ENCODE measurements around the gene STX19. TPM values are rescaled to one million over a fixed set of nuclear protein-coding genes. Genes with fewer than 3 reads are reported as not detected.
A peak's percentile ranks its signal among the peaks of the same experiment; 100 is the strongest.
"Not testable (repeated sequence)": the region's sequence is repeated elsewhere in the genome, so short reads cannot be mapped to it uniquely, and the experiment has no call there.

STX19 gene, protein sequence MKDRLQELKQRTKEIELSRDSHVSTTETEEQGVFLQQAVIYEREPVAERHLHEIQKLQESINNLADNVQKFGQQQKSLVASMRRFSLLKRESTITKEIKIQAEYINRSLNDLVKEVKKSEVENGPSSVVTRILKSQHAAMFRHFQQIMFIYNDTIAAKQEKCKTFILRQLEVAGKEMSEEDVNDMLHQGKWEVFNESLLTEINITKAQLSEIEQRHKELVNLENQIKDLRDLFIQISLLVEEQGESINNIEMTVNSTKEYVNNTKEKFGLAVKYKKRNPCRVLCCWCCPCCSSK
- 1 to 10 TPM in 2 of 10 donors, under 1 TPM in 4, not detected in 4; 0.14 to 2.0 (median 0.31) TPM for polyA plus RNA-seq (ENCODE audit: insufficient read length in 10 of 10)
- long read RNA-seq, donor 1: 0 reads
- long read RNA-seq, donor 2: 0 reads
- long read RNA-seq, donor 3: 0 reads
- long read RNA-seq, donor 4: 0 reads
- long read RNA-seq, donor 5: 0 reads
- long read RNA-seq, donor 6: 0 reads
- long read RNA-seq, donor 7: 0 reads
- long read RNA-seq, donor 8: 0 reads
- long read RNA-seq, donor 9: 0 reads

DNA sequence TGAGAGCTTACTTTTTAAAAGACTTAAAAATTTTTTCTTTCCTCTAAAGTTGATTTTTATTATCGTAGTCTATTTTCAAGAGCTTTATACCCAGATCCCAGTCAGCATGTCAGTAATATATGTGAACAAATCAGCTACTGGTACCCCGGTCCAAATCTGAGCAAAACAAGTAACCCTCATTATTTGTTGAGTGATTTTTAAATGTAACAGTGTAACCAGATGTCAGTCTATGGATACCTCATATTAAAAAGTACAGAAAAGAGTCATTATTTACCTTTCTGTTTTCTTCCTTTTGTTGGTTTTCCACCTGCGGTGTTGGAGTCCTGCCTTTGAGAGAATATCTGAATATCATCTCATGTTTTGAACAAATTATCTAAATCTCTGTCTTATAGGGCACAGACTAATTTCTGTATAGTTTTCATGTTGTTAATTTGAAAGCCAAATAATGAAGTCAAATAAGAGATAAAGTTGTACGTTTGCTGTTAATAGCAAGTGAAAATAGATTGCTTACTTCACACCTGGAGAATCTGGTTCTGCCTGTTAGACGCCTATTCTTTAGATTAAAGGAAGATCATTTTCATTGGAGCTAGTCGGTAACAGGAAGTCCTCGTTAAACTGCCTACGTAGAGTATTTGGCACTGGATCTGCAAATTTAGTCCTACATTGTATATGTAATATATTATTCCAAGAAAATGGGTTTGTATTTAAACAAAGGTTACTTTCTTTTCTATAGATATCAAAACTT is at the start of gene STX19:
STX19 (minus strand) TSS at position 505 of the 745 bp plus-strand sequence. CDS start 13,328 bp downstream, outside the sequence.
- DNase-seq: no peak

DNA sequence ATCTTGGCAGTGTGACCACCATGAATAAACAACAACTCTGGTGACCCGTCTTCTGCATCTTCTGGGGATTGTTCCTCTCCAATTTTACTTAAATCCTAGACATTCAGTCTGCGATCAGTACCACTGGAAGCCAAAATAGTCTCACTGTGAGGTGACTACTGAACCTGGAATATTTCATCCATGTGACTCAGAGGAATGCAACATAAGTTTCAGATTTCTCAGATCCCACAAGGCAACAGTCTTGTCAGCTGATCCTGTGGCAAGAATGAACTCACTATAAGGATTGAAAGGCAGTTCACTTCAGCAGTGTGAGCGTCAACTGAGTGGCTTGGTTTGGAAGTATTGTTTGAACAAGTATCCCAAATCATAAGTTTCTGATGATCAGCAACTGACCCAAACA is 47.7 kb upstream of the STX19 start:
- no peak for DNase-seq

DNA sequence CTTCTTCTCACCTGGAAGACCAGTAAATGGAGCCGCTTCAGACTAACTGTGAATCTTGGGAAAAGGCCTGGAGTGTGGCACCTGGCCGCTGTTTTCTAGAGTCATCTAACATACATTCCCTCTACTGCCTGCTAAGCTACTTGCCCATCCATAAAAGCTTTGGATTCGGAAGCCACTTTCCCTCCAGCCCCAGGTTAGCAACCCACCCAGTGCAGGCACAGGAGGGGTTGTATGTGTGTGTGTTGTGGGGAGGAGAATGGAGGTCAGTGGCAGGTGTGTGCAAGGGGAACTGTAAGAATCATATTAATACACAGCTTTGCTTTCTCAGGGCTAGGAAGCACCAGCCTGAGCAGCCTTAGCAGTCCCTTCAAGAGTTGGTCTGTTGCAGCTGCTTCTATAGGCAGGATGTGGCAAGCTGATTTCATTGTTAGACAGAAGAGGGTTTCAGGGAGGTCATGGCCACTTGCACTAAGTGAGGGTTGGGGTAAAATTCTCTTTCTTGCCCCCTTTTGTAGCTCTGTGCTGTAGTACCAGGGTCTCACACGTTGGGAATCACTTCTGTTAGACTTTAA is 43.4 kb upstream of the STX19 start:
- no peak for DNase-seq

DNA sequence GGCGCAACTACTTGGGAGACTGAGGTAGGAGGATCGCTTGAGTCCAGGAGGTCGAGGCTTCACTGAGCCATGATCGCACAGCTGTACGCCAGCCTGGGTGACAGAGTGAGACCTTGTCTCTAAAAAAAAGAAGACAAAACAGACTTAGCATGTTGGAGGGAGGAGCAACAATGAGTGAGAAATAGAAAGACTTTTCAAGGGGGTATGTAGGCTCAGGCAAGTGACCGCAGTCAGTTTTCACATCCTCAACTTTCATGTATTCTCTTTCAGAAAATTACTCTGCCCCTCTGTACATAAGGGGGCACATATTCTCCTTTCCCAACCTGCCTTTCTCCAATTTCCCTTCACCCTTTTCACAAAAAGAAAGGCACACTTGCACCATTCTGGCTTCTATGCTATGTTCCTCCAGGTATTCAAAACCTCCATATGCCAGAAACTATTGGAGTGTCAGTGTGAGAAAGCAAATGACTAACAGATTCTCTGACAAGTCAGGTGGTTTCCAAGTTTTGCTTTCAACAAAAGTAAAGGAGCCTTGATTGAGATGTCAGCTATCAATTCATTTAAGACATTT is 42.0 kb upstream of the STX19 start:
- no peak for DNase-seq

DNA sequence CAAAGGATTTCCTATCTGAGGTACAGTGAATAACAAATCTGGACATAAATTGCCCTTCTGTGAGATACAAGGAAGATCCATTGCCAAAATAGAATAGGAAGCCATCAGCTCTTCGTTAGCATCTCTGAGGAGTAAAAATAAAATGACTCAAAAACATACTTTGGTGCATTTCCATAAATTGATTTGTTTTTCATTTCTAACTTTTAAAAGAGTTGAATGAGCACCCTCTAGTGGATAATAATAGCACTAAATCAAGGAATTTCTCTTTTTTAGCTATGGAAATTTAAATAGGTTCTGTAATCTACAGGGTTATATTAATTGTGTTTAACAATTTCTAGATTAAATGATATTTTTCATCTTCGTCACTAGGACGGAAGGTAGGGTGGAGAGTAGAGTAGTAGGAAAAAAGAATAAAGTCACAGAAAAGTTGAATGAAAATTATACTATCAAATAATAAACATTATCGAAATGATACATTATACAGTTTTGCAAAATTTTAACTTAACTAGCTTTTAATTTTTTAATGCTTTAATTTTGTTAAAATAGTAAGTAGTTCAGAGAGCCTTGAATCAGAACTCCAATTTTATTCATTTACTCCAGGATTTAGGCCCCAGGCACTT is 40.9 kb upstream of the STX19 start:
- DNase-seq: peak; percentile 19 to 52 (median 26)

DNA sequence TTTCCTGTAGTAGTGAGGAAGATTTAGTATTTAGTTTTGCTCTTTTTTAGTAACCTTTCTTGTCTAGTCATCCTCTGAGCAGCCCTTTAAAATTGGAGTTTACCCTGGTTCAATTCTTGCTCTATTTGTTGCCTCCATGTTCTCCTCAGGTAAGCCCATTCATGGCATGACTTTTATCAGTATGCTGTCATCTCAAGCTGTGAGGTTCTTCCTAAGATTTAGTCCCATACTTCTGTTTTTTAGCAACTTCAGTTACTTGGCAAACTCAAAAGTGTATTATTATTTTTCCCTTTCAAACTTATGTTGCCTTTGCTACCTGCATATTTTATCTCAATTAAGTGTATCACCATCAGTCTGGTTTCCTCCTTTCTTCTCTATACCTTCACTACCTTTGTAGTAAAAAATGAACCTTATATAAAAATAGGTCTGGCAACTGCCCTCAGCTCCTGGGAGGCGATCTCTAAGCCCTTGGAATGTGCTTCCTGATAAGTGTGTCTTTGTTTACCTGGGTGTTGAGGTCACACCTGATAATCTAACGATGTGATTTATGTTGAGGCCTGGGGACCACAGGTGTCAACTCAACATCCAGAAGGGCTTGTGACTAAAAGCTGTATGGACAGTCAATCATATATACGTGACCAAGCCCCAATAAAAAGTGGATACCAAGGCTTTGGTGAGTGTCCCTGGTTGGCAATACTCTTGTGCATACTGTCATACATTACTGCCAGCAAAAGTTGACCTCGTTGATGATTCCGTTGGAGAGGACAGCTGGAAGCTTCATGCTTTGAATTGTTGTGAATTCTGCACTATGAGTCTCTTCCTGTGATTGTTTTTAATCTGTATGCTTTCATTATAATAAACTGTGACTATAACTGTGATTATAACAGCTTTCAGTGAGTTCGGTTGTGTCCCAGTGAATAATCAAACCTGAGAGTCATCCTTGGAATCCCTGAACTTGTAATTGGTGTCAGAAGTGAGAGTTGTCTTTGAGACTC is 38.4 kb upstream of the STX19 start:
- no peak for DNase-seq

DNA sequence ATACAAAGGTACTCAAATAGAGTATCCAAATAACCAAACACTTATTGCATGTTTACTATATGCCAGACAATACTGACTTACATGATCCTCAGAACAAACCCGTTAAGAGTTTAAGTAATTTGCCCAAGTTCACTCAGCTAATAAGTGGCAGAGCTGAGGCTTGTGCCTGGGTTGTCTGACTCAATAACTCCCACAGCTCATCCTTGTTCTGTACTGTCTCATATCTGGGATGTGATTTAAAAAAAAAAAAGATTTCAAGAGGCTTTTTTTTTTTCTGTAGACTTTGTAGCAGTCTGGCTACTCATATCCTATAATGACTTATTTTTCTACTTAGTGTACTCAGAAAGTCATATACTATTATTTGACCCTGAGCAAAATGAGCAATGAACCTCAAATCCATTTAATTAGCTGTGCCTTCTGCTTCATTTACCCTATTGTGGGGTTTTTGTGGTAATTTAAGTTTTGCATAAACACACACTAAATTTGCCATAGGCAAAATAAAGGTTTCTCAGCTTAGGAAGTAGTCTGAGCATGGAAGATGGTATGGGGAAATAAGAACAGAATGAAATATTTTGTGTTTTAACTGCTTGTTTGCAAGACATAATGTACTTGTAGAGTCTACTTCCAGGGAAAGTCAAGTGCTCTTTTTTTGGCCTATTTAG is 37.6 kb upstream of the STX19 start:
- no peak for DNase-seq

DNA sequence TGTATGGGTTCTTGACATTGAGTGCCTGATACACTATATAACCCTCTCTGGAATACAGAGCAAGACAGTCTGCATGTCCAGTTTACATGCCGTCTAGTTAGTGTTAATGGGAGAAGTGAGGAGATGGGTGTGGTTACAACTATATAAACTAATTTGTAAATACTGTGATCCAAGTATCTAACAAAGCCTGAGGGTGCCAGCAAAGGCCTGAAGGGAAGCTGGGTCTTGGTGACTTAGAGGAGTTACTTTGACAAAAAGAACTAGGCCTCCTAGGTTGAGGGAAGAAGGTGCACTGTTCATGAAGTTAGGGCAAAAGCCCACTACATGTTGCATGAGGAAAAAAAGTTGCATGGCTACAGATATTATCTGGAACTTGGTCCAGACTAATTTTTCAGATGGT is 36.7 kb upstream of the STX19 start:
- no peak for DNase-seq

DNA sequence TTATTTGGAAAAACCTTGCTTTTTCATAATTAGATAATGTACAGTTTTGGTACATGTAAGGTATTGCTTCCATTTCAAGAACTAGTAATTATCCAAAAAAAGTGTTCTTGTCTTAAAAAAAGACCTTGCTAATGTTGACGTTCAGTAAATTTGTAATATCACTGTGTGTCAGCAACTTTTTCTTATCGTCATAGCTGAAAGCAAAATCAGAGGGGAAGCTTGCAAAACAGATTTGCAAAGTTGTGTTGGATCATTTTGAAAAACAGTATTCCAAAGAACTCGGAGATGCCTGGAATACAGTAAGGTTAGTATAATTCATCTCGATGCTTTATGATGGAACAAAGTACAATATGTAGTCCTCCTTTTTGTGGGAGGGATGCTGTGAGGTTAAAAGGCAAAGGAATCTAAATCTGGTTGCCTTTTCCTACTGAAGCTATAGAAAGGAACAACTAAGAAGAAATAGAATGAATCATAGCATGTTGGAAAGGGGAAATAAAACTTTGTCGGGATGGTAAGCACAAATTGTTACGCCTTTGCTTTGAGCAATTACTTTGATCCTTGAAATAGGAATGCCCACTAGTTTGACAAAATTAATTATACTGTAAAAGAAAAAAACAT is 36.0 kb upstream of the STX19 start:
- DNase-seq: peak in 1 of 3 donors; percentile 4

DNA sequence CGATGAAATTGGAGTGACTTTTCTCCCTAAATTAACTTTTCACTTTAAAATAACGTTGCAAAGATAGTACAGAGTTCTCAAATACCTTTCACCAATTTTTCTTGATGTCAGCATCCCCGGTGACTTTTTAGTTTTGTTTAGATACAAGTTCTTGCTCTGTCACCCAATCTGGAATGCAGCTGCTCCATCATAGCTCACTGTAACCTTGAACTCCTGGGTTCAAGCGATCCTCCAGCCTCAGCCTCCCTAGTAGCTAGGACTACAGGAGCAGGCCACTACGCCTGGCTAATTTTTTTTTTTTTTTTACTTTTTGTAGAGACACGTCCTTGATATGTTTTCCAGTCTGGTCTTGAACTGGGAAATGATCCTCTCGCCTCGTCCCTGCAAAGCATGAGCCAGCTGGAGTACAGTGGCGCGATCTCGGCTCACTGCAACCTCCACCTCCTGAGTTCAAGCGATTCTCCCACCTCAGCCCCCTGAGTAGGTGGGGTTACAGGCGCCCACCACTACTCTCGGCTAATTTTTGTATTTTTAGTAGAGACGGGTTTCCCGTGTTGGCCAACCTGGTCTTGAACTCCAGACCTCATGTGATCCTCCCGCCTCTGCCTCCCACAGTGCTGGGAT is 35.2 kb upstream of the STX19 start:
- no peak for DNase-seq

DNA sequence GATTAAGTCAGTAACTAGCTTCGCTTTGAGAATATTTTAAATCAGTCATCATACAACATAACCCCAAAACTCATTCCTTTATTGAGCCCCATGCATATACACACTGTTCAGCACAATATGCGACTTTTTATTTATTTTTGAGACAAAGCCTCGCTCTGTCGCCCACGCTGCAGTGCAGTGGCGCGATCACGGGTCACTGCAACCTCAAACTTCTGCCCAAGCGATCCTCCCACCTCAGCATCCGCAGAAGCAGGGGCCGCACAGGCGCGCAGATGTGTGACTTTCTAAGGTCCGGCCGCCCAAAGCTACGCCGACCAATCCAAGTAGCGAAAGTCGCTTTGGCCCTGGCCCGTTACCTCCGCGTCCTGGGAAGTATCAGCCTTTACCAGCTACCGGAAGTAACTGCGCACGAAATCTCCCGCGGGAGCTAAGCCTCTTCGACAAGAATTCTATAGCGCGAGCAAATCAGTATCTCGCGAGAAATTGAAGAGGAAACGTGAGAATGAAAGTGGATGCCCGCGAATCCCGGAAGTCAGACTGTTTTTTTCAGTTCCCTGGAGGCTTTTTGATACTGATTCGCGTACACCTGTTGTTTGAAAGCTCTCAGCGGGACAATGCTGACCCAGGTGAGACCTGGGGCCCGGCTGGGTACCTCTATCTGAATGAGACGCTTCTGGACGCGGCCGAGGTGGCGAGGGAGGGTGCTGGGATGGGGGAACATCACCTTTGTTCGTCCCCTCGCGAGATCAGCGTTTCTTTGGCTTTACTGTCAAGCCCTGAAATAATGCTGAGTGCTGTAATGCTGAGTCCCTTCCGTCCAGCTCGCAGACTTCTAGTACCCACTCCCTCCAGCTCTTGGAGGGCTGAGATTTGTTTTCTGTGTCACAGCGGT is 34.4 kb upstream of the STX19 start, which contains the start of the genes DHFR2 and NSUN3:
DHFR2 (minus strand) TSS at position 404 of the 892 bp plus-strand sequence. CDS start 1,405 bp downstream, outside the sequence.
NSUN3 (plus strand) TSS at position 549 of the 892 bp plus-strand sequence; CDS start at position 615, 66 bp downstream.
- DNase-seq: peak; percentile 98 to 99 (median 98)

DNA sequence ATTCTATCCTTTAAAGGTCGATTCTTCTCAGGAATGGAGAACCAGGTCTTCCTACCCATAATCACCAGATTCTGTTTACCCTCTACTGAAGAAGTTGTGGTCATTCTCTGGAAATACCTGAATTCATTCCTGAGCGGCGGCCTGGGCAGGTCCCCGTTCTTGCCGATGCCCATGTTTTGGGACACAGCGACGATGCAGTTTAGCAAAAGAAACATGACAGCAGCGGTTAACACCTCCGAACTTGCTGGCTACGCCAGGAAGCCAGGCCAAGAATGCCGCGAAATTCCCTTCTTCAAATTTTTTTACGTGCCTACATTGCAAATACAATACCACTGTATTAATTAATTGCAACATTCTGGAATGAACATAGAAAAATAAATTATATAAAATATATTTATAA is 32.9 kb upstream of the STX19 start:
- no peak for DNase-seq

DNA sequence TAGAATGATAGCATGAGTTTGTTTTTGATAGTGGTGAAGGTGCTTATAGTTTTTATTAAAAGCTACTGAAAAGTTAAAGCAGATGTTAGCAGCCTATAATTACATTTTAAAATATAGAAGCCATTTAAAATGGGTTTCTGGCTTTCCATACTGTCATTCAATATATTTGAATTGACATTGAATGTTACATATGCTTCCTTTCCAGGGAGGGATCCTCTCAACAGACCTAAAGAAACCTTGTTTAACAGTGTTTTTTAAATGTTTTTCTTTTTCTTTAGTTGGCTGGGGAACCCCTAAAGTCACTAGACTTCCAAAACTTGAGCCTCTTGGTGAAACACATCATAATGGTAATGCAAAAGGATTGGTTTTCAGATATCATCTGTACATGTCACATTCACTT is 22.1 kb upstream of the STX19 start:
- no peak for DNase-seq

DNA sequence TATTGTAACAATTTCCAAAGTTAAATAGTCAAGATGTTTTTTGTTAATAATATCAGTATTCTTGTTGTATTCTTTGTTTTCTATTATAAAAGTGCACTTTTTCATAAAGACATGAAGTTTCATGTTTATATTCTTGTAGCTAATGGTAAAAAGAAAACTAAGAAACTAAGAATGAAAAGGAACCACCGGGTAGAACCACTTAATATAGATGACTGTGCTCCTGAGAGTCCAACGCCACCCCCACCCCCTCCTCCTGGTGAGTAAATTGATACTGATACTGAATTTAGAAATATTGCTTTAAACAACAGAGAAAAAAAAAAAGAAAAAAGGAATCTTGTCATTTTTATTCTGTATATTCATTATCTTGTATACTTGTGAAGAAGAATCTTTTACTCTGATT is 20.9 kb upstream of the STX19 start:
- DNase-seq: no peak

DNA sequence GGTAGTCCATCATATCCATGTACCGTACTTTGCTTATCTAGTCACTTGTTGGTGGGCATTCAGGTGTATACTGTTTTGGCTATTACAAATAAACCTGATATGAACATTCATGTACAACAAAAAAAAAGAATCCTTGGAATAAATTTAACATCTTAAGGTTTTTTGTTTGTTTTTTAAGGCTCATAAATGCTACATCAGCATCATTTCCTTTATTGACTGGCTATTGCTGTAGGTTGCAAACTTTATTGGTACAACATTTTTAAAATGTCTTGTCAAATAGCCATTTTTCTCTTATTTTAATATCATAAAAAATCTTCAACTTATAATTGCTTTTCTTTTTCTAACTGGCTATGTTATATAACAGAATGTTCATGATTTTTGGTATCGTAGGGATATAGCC is 18.1 kb upstream of the STX19 start:
- DNase-seq: no peak

DNA sequence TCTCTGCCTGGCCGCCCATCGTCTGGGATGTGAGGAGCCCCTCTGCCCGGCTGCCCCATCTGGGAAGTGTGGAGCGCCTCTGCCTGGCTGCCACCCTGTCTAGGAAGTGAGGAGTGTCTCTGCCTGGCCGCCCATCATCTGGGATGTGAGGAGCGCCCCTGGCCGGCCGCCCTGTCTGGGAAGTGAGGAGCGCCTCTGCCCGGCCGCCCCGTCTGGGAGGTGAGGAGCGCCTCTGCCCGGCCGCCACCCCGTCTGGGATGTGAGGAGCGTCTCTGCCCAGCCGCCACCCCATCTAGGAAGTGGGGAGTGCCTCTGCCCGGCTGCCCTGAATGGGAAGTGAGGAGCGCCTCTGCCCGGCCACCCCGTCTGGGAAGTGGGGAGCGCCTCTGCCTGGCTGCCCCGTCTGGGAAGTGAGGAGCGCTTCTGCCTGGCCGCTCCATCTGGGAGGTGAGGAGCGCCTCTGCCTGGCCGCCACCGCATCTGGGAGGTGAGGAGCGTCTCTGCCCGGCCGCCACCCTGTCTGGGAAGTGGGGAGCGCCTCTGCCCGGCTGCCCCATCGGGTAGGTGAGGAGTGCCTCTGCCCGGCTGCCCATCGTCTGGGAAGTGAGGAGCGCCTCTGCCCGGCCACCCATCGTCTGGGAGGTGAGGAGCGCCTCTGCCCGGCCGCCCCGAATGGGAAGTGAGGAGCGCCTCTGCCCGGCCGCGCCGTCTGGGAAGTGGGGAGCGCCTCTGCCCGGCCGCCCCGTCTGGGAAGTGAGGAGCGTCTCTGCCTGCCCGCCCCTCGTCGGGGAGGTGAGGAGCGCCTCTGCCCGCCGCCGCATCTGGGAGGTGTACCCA is 15.9 kb upstream of the STX19 start:
- not testable (repeated sequence) for DNase-seq

DNA sequence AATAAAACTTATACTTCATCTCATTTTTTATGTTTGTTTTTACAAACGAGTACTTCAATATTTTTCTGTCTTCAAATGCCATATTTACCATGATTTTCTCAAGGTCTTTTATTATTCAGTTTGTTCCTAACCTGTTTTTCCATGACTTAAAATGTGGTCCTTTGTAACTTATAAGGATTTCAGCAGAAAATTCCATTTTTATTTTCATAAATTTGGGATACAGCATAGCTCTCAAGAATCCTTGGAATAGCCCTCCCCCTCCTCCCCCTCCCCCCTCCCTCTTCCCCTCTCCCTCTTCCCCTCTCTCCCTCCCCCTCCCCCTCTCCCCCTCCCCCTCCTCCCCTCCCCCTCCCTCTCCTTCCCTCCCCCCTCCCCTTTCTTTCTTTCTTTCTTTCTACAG is 14.9 kb upstream of the STX19 start:
- DNase-seq: no peak

All from muscle of back (tissue), 13 donors.